IMR-90 (cell line): ENCODE measurements around the gene PLEKHA8. TPM values are rescaled to one million over a fixed set of nuclear protein-coding genes. Genes with fewer than 3 reads are reported as not detected.

ENCODE experiments used
- ATAC-seq: fragments of 200-7000 bp; cut with Tn5 transposase; 2 replicates; pipeline ENCODE4 v1.9.1; 2020; ENCODE audit warnings: low read depth, mild to moderate bottlenecking, moderate library complexity
- BruUV-seq: library from RNA; stranded (reverse); fragments of 400-500 nt; replicated peaks from 2 replicates; lab custom pipeline; 2021; lab: Mats Ljungman, UMichigan
- CTCF ChIA-PET: fragments of 300-600 bp; formaldehyde crosslinking; extraction: SDS; loops from one replicate; lab custom pipeline; 2021; ENCODE audit warnings: antibody characterized with exemption; lab: Yijun Ruan, JAX
- POLR2A ChIA-PET: fragments of 300-600 bp; sonication (Branson Sonifier 250); formaldehyde crosslinking; loops from one replicate; lab custom pipeline; 2022; ENCODE audit warnings: antibody characterized with exemption; ENCODE audit not compliant: unreplicated experiment; lab: Charles Lee
- DNase-seq: peaks from one replicate; pipeline ENCODE4 v3.0.0; 2013
- H2AFZ ChIP-seq: replicated peaks from 2 replicates; pipeline ENCODE3; 2013; ENCODE audit warnings: low read length, mild to moderate bottlenecking; ENCODE audit not compliant: poor library complexity
- H2AK5ac ChIP-seq: 2 replicates; pipeline ENCODE4 v1.6.1; 2013; ENCODE audit warnings: low read depth, low read length, inconsistent platforms
- H2AK9ac ChIP-seq: replicated peaks from 2 replicates; pipeline ENCODE3; 2013; ENCODE audit warnings: mild to moderate bottlenecking, low read depth, low read length, moderate library complexity; ENCODE audit not compliant: poor library complexity
- H2BK120ac ChIP-seq: 2 replicates; pipeline ENCODE4 v1.6.1; 2013; ENCODE audit warnings: low read depth, low read length, inconsistent platforms
- H2BK15ac ChIP-seq: 3 replicates; pipeline ENCODE4 v1.6.1; 2013; ENCODE audit warnings: low read depth, low read length, inconsistent platforms
- H2BK20ac ChIP-seq: 2 replicates; pipeline ENCODE4 v1.6.1; 2013; ENCODE audit warnings: low read depth, mild to moderate bottlenecking, inconsistent platforms, low read length, moderate library complexity
- H2BK5ac ChIP-seq: 2 replicates; pipeline ENCODE4 v1.6.1; 2013; ENCODE audit warnings: mild to moderate bottlenecking, low read depth, low read length, inconsistent platforms; ENCODE audit not compliant: poor library complexity, severe bottlenecking
- H3K14ac ChIP-seq: replicated peaks from 2 replicates; pipeline ENCODE4 v1.6.1; 2013; ENCODE audit warnings: low read depth, low read length, inconsistent platforms
- H3K18ac ChIP-seq: 2 replicates; pipeline ENCODE4 v1.6.1; 2013; ENCODE audit warnings: low read depth, low read length, control low read depth
- H3K23ac ChIP-seq: 2 replicates; pipeline ENCODE4 v1.6.1; 2013; ENCODE audit warnings: low read depth, low read length, inconsistent platforms
- H3K27ac ChIP-seq: 2 replicates; pipeline ENCODE4 v1.5.1; 2013; ENCODE audit warnings: mild to moderate bottlenecking, control low read depth, low read length; ENCODE audit not compliant: insufficient read depth
- H3K27me3 ChIP-seq: 2 replicates; pipeline ENCODE4 v1.6.1; 2013; ENCODE audit warnings: low read length; ENCODE audit not compliant: control insufficient read depth, insufficient read depth
- H3K36me3 ChIP-seq: 2 replicates; pipeline ENCODE4 v1.6.1; 2013; ENCODE audit warnings: low read length, mixed read lengths; ENCODE audit not compliant: control insufficient read depth, insufficient read depth
- H3K4ac ChIP-seq: 2 replicates; pipeline ENCODE4 v1.6.1; 2013; ENCODE audit warnings: low read depth, low read length, inconsistent platforms
- H3K4me1 ChIP-seq: 2 replicates; pipeline ENCODE4 v1.6.1; 2013; ENCODE audit warnings: low read length, mixed read lengths; ENCODE audit not compliant: control insufficient read depth, insufficient read depth
- H3K4me2 ChIP-seq: 2 replicates; pipeline ENCODE4 v1.6.1; 2013; ENCODE audit warnings: low read depth, mild to moderate bottlenecking, control low read depth, low read length, moderate library complexity
- H3K4me3 ChIP-seq: 2 replicates; pipeline ENCODE4 v1.5.1; 2013; ENCODE audit warnings: low read depth, mild to moderate bottlenecking, control low read depth, low read length, moderate library complexity; ENCODE audit not compliant: insufficient read depth
- H3K56ac ChIP-seq: 2 replicates; pipeline ENCODE4 v1.6.1; 2013; ENCODE audit warnings: low read length, inconsistent platforms; ENCODE audit not compliant: insufficient read depth; ENCODE audit errors: extremely low read depth
- H3K79me1 ChIP-seq, 2 experiments: 2 replicates each; pipeline ENCODE4 v1.6.1; 2013; ENCODE audit warnings: low read length in 2 of 2, inconsistent platforms in 1 of 2, low read depth in 1 of 2
- H3K9ac ChIP-seq: 2 replicates; pipeline ENCODE4 v1.6.1; 2013; ENCODE audit warnings: low read depth, low read length, control low read depth
- H3K9me1 ChIP-seq: 2 replicates; pipeline ENCODE4 v1.6.1; 2013; ENCODE audit warnings: low read length, inconsistent platforms; ENCODE audit not compliant: insufficient read depth
- H3K9me3 ChIP-seq: 2 replicates; pipeline ENCODE4 v1.6.1; 2013; ENCODE audit warnings: low read length; ENCODE audit not compliant: control insufficient read depth, insufficient read depth
- H4K20me1 ChIP-seq: 2 replicates; pipeline ENCODE4 v1.6.1; 2013; ENCODE audit warnings: low read length, inconsistent platforms; ENCODE audit not compliant: insufficient read depth
- H4K5ac ChIP-seq: 2 replicates; pipeline ENCODE4 v1.6.1; 2013; ENCODE audit warnings: mild to moderate bottlenecking, low read depth, low read length, control low read depth
- H4K8ac ChIP-seq, 2 experiments: 2 replicates each; pipeline ENCODE4 v1.6.1; 2013; ENCODE audit warnings: low read depth in 2 of 2, low read length in 2 of 2, control low read depth in 1 of 2, inconsistent platforms in 1 of 2
- H4K91ac ChIP-seq: 2 replicates; pipeline ENCODE4 v1.6.1; 2013; ENCODE audit warnings: low read depth, low read length, inconsistent platforms; ENCODE audit not compliant: insufficient read depth
- CEBPB ChIP-seq: IDR thresholded peaks from 2 replicates; pipeline ENCODE4 v1.6.1; 2012; ENCODE audit warnings: low read depth, low read length, improper control_type of control experiment
- CHD1 ChIP-seq: IDR thresholded peaks from 2 replicates; pipeline ENCODE4 v1.6.1; 2012; ENCODE audit warnings: low read depth, low read length, improper control_type of control experiment
- ELK1 ChIP-seq: fragments of 150-350 bp; IDR thresholded peaks from 2 replicates; pipeline ENCODE4 v1.6.1; 2016; ENCODE audit warnings: low read depth, mild to moderate bottlenecking, low read length, moderate library complexity, borderline replicate concordance
- MAZ ChIP-seq: IDR thresholded peaks from 2 replicates; pipeline ENCODE4 v1.6.1; 2012; ENCODE audit warnings: low read depth, mild to moderate bottlenecking, low read length, improper control_type of control experiment, moderate library complexity, borderline replicate concordance
- MXI1 ChIP-seq: IDR thresholded peaks from 2 replicates; pipeline ENCODE4 v1.6.1; 2012; ENCODE audit warnings: low read depth, mild to moderate bottlenecking, low read length, moderate library complexity, borderline replicate concordance
- NFE2L2 ChIP-seq: fragments of 150-350 bp; IDR thresholded peaks from 2 replicates; pipeline ENCODE4 v1.6.1; 2016; ENCODE audit warnings: low read depth, mild to moderate bottlenecking, low read length
- RAD21 ChIP-seq: IDR thresholded peaks from 2 replicates; pipeline ENCODE4 v1.6.1; 2012; ENCODE audit warnings: low read length, improper control_type of control experiment
- RFX5 ChIP-seq: IDR thresholded peaks from 2 replicates; pipeline ENCODE4 v1.8.0; 2012; ENCODE audit warnings: low read depth, mild to moderate bottlenecking, low read length, moderate library complexity
- SMC3 ChIP-seq: fragments of 150-350 bp; IDR thresholded peaks from 2 replicates; pipeline ENCODE4 v1.6.1; 2016; ENCODE audit warnings: low read depth, mild to moderate bottlenecking, antibody characterized with exemption, low read length, moderate library complexity
- WGBS, 2 experiments: methylation state at CpG; one replicate each; pipeline versions ENCODE4 v1.1.5 to v1.1.7; 2013; ENCODE audit warnings: missing lambda C conversion rate in 2 of 2; ENCODE audit not compliant: insufficient read length in 1 of 2; ENCODE audit errors: extremely low coverage in 2 of 2; 5-methylcytosine and 5-hydroxymethylcytosine counted together
- dilution Hi-C: fragments of 300-500 bp; cut with HindIII; formaldehyde crosslinking; loops from one replicate; pipeline ENCODE4 v1.14.3; 2018; ENCODE audit warnings: low sequenced_read_pairs; ENCODE audit not compliant: unreplicated experiment
- in situ Hi-C: fragments of 300-500 bp; cut with MboI; formaldehyde crosslinking; loops from 3 replicates; pipeline ENCODE4 v1.14.3; 2019; ENCODE audit warnings: low sequenced_read_pairs, inconsistent platforms, mixed read lengths
- intact Hi-C: fragments of 100-400 bp; cut with micrococcal nuclease; formaldehyde crosslinking; loops from 2 replicates; pipeline ENCODE4 v1.10.0; 2022
- polyA plus RNA-seq, 3 experiments: library from polyadenylated mRNA; depleted of rRNA; stranded (reverse); fragments of >200 nt; gene quantifications; 2 replicates each; pipeline ENCODE4 v1.2.3, GENCODE V29; 2012; ENCODE audit warnings: low replicate concordance in 1 of 3
- total RNA-seq: library from RNA; depleted of rRNA; stranded (reverse); fragments of >200 nt; gene quantifications from 2 replicates; pipeline ENCODE4 v1.2.3, GENCODE V29; 2012

PLEKHA8 gene
- total and polyA plus RNA-seq, 2 of the 4 experiments (the other 2 are of a cell fraction): 3.6 to 9.7 TPM

- in situ Hi-C loops (no loop called here), dilution Hi-C loops (no loop called here), intact Hi-C loops (no loop called here)
- Histone ChIP-seq H3K4me1 (peaks cover 19% of the 10 kb centered on the region), H4K5ac (no peak overlapping the region), H4K20me1 (0 out of 2 replicates have a peak, but pooled peaks cover 3% of the 10 kb centered on the region), H2BK20ac (no peak overlapping the region), H3K27me3 (no peaks in the 10 kb centered on the region), H3K9me3 (no peaks in the 10 kb centered on the region), H2AK5ac (no peak overlapping the region), H2BK15ac (no peak overlapping the region), H3K4me3 (no peak overlapping the region), H3K4ac (no peak overlapping the region), H2BK5ac (no peak overlapping the region), H3K23ac (no peak overlapping the region), H3K27ac (no peak overlapping the region), H3K18ac (no peak overlapping the region), H3K14ac (no peak overlapping the region), H2BK120ac (no peak overlapping the region), H2AFZ (no peak overlapping the region), H3K56ac (no peak overlapping the region), H3K9ac (no peak overlapping the region), H3K4me2 (no peak overlapping the region), H3K79me1 (no peaks in the 10 kb centered on the region), H4K91ac (no peak overlapping the region), H3K36me3 (no peaks in the 10 kb centered on the region), H3K9me1 (peaks cover 9% of the 10 kb centered on the region; the same call in 1 of the 2 replicates), H4K8ac (no peak overlapping the region), H2AK9ac (no peak overlapping the region)
- no TSS peak for BruUV-seq
- CTCF ChIA-PET: no interaction called here
- DNase-seq (peak; percentile 26), ATAC-seq (no peak)
- WGBS, 2 experiments: no CpG with 5 or more reads among the region's 9 CpGs
- TF ChIP-seq NFE2L2 (peak; percentile 32; the same call in 1 of the 2 replicates), RFX5 (no peak), CHD1 (no peak), CEBPB (no peak), ELK1 (no peak), MXI1 (no peak), RAD21 (no peak), MAZ (no peak), SMC3 (no peak)
- POLR2A ChIA-PET: no interaction called here
These were observed 143.7 kb downstream of the PLEKHA8 start for GRCh38 chr7:30171766-30172447.
